HL-60/S4 (cell line): ENCODE data around the gene RAD17.
"Not testable (repeated sequence)": the region's sequence is repeated elsewhere in the genome, so short reads cannot be mapped to it uniquely, and the experiment has no call there.

Source experiments
- in situ Hi-C: fragments of 300-500 bp; cut with MboI; formaldehyde crosslinking; loops from 2 replicates; pipeline ENCODE4 v1.14.3; 2022; ENCODE audit warnings: low sequenced_read_pairs

RAD17 gene

GRCh38 chr5:69374911-69375446 is 5.4 kb downstream of the RAD17 start:
- in situ Hi-C loops = no loop called here

- in situ Hi-C loops = no loop called here
Observed at GRCh38 chr5:69378376-69378775, 8.8 kb downstream of the RAD17 start.

- in situ Hi-C loops = no loop called here
Observed at GRCh38 chr5:69404659-69405330, 35.2 kb downstream of the RAD17 start.

- in situ Hi-C loops = no loop called here
Observed at GRCh38 chr5:69414885-69415583, 45.4 kb downstream of the RAD17 start, which contains the start of gene MARVELD2. Gene MARVELD2 (plus strand): TSS chr5:69415116. CDS start chr5:69419386, 4,270 bp downstream.

GRCh38 chr5:69415584-69415958 is 46.0 kb downstream of the RAD17 start:
- in situ Hi-C loops = no loop called here

GRCh38 chr5:69416180-69416579 is 46.6 kb downstream of the RAD17 start:
- in situ Hi-C loops = no loop called here

- in situ Hi-C loops = no loop called here
Observed at GRCh38 chr5:69416699-69417098, 47.1 kb downstream of the RAD17 start.

- in situ Hi-C loops = no loop called here
Observed at GRCh38 chr5:69418554-69418953, 48.9 kb downstream of the RAD17 start.

- in situ Hi-C loops = no loop called here
Observed at GRCh38 chr5:69431424-69432303, 62.0 kb downstream of the RAD17 start.

GRCh38 chr5:69432412-69433206 is 63.0 kb downstream of the RAD17 start:
- in situ Hi-C loops = no loop called here

GRCh38 chr5:69435276-69435884 is 65.8 kb downstream of the RAD17 start:
- in situ Hi-C loops = not testable (repeated sequence)

GRCh38 chr5:69444127-69444754 is 74.6 kb downstream of the RAD17 start:
- in situ Hi-C loops = no loop called here

GRCh38 chr5:69449511-69449910 is 79.9 kb downstream of the RAD17 start:
- in situ Hi-C loops = no loop called here

GRCh38 chr5:69450116-69450515 is 80.5 kb downstream of the RAD17 start:
- in situ Hi-C loops = no loop called here

GRCh38 chr5:69450527-69450926 is 80.9 kb downstream of the RAD17 start:
- in situ Hi-C loops = not testable (repeated sequence)

- in situ Hi-C loops = no loop called here
Observed at GRCh38 chr5:69451941-69452647, 82.5 kb downstream of the RAD17 start.

- in situ Hi-C loops = not testable (repeated sequence)
Observed at GRCh38 chr5:69453487-69453886, 83.9 kb downstream of the RAD17 start.

GRCh38 chr5:69454460-69455249 is 85.0 kb downstream of the RAD17 start:
- in situ Hi-C loops = no loop called here
